GM23338 (cell line): ENCODE data around the gene TTLL8. TPM values are rescaled to one million over a fixed set of nuclear protein-coding genes. Genes with fewer than 3 reads are reported as not detected.

Experiments
- ATAC-seq: fragments of 200-7000 bp; cut with Tn5 transposase; 3 replicates; pipeline ENCODE4 v1.9.1; 2020
- DNase-seq: peaks from one replicate; pipeline ENCODE4 v3.0.0-alpha.2; 2015; ENCODE audit warnings: low spot score
- H2AFZ ChIP-seq: fragments of 200-600 bp; sonication (generic); 2 replicates; pipeline ENCODE4 v1.8.0; 2016; ENCODE audit warnings: antibody characterized with exemption, mild to moderate bottlenecking, moderate library complexity
- H3F3A ChIP-seq: fragments of 200-600 bp; sonication (generic); replicated peaks from 2 replicates; pipeline ENCODE4 v1.8.0; 2017; ENCODE audit warnings: antibody characterized with exemption, mixed run types, low read depth
- H3K27ac ChIP-seq: fragments of 200-600 bp; sonication (generic); 2 replicates; pipeline ENCODE4 v1.6.1; 2016; ENCODE audit warnings: low read depth
- H3K27me3 ChIP-seq: fragments of 200-600 bp; sonication (generic); 2 replicates; pipeline ENCODE4 v1.8.0; 2016; ENCODE audit warnings: mild to moderate bottlenecking, mixed run types, moderate library complexity; ENCODE audit not compliant: insufficient read depth
- H3K36me3 ChIP-seq: fragments of 200-600 bp; sonication (generic); 2 replicates; pipeline ENCODE4 v1.8.0; 2016; ENCODE audit warnings: mild to moderate bottlenecking; ENCODE audit not compliant: insufficient read depth
- H3K4me1 ChIP-seq: fragments of 200-600 bp; sonication (generic); 2 replicates; pipeline ENCODE4 v1.8.0; 2016; ENCODE audit warnings: mild to moderate bottlenecking, moderate library complexity; ENCODE audit not compliant: insufficient read depth
- H3K4me2 ChIP-seq: fragments of 200-600 bp; sonication (generic); 2 replicates; pipeline ENCODE4 v1.7.1; 2017; ENCODE audit warnings: mixed run types
- H3K4me3 ChIP-seq: fragments of 200-600 bp; sonication (generic); 2 replicates; pipeline ENCODE4 v1.6.1; 2016; ENCODE audit warnings: mixed run types
- H3K79me2 ChIP-seq: fragments of 200-600 bp; sonication (generic); replicated peaks from 2 replicates; pipeline ENCODE4 v1.8.0; 2017; ENCODE audit warnings: mild to moderate bottlenecking; ENCODE audit not compliant: insufficient read depth
- H3K9me2 ChIP-seq: fragments of 200-600 bp; sonication (generic); 2 replicates; pipeline ENCODE4 v1.8.0; 2017; ENCODE audit not compliant: insufficient read depth
- H4K20me1 ChIP-seq: fragments of 200-600 bp; sonication (generic); replicated peaks from 2 replicates; pipeline ENCODE4 v1.8.0; 2017; ENCODE audit warnings: mild to moderate bottlenecking; ENCODE audit not compliant: insufficient read depth
- H3K27ac Mint-ChIP-seq: 2 replicates; pipeline ENCODE4 v1.8.0; 2020; ENCODE audit warnings: inconsistent platforms, mild to moderate bottlenecking, moderate library complexity, mixed read lengths
- H3K27me3 Mint-ChIP-seq: 3 replicates; pipeline ENCODE4 v1.8.0; 2022; ENCODE audit warnings: low read depth, mild to moderate bottlenecking, moderate library complexity, mixed read lengths, inconsistent platforms; ENCODE audit not compliant: insufficient read depth, poor library complexity
- H3K36me3 Mint-ChIP-seq: 3 replicates; pipeline ENCODE4 v1.8.0; 2021; ENCODE audit warnings: low read depth, mild to moderate bottlenecking, inconsistent platforms, moderate library complexity, mixed read lengths
- H3K4me1 Mint-ChIP-seq: 3 replicates; pipeline ENCODE4 v1.8.0; 2020; ENCODE audit warnings: mild to moderate bottlenecking, inconsistent platforms, mixed read lengths
- H3K4me3 Mint-ChIP-seq: 3 replicates; pipeline ENCODE4 v1.8.0; 2021; ENCODE audit warnings: moderate library complexity, mild to moderate bottlenecking, inconsistent platforms, mixed read lengths
- H3K9me3 Mint-ChIP-seq: 3 replicates; pipeline ENCODE4 v1.8.0; 2020; ENCODE audit warnings: moderate library complexity, mild to moderate bottlenecking, inconsistent platforms, mixed read lengths
- CREB1 ChIP-seq: fragments of 250-450 bp; sonication (Bioruptor Pico); IDR thresholded peaks from 2 replicates; pipeline ENCODE4 v1.5.0; 2020; ENCODE audit warnings: low read depth, mild to moderate bottlenecking, moderate library complexity
- EZH2phosphoT487 ChIP-seq: fragments of 200-600 bp; sonication (generic); IDR thresholded peaks from one replicate; pipeline ENCODE4 v1.8.1; 2018; ENCODE audit warnings: antibody characterized with exemption; ENCODE audit not compliant: unreplicated experiment
- POLR2AphosphoS5 ChIP-seq: IDR thresholded peaks from 2 replicates; pipeline ENCODE4 v1.6.1; 2016; ENCODE audit warnings: antibody characterized with exemption, low read depth
- STAT1 ChIP-seq: IDR thresholded peaks from one replicate; pipeline ENCODE4 v1.6.1; 2016; ENCODE audit warnings: antibody characterized with exemption; ENCODE audit not compliant: unreplicated experiment
- ZNF114 ChIP-seq: fragments of 250-450 bp; sonication (Bioruptor Pico); IDR thresholded peaks from 2 replicates; pipeline ENCODE4 v1.5.0; 2020; ENCODE audit warnings: mild to moderate bottlenecking, moderate library complexity
- ZNF331 ChIP-seq: fragments of 250-450 bp; sonication (Bioruptor Pico); IDR thresholded peaks from 2 replicates; pipeline ENCODE4 v1.5.0; 2020; ENCODE audit warnings: low read depth, mild to moderate bottlenecking, moderate library complexity
- polyA plus RNA-seq: library from polyadenylated mRNA; unstranded; fragments of >200 nt; fragmentation: Nextera tagmentation; extraction: Ambion mirVana; gene quantifications from 2 replicates; pipeline ENCODE4 v1.2.1, GENCODE V29; 2016
- total RNA-seq: library from RNA; depleted of rRNA; stranded (reverse); fragments of >200 nt; shearing (Covaris generic); gene quantifications from 2 replicates; pipeline ENCODE4 v1.2.3, GENCODE V29; 2014
- TF ChIP-seq, protein P1 (sequence below), 2 experiments: fragments of 200-600 bp in 1 of 2; sonication (generic) in 1 of 2; conservative IDR thresholded peaks; 2 replicates each; pipeline versions ENCODE4 v1.5.1 to v1.6.1; 2016 to 2017; ENCODE audit warnings: antibody characterized with exemption in 2 of 2, low read depth in 2 of 2, mild to moderate bottlenecking in 2 of 2, moderate library complexity in 1 of 2
- TF ChIP-seq, protein P2 (sequence below): IDR thresholded peaks from one replicate; pipeline ENCODE4 v1.6.1; 2018; ENCODE audit warnings: antibody characterized with exemption; ENCODE audit not compliant: unreplicated experiment

TTLL8 gene
- total and polyA plus RNA-seq, 2 experiments from 2014 or later = not detected

DNA sequence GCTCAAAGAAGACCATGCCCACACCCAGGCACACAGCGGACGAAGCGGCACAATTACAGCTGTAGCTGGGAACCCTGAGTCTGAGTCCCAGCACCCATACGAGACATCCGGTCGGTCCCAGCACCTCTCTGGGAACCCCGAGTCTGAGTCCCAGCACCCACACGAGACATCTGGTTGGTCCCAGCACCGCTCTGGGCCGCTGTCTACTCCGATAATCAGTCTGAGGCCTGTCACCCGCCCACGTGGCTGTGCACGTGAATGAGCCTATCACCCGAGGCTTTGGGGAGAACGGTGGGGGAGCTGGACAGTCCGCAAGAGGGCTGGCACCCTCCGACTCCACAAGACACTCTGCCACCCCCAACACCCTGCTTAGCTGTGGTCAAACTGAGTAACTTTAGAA lies 6.2 kb downstream of the TTLL8 start (continued):
- TF ChIP-seq, protein P1, sequence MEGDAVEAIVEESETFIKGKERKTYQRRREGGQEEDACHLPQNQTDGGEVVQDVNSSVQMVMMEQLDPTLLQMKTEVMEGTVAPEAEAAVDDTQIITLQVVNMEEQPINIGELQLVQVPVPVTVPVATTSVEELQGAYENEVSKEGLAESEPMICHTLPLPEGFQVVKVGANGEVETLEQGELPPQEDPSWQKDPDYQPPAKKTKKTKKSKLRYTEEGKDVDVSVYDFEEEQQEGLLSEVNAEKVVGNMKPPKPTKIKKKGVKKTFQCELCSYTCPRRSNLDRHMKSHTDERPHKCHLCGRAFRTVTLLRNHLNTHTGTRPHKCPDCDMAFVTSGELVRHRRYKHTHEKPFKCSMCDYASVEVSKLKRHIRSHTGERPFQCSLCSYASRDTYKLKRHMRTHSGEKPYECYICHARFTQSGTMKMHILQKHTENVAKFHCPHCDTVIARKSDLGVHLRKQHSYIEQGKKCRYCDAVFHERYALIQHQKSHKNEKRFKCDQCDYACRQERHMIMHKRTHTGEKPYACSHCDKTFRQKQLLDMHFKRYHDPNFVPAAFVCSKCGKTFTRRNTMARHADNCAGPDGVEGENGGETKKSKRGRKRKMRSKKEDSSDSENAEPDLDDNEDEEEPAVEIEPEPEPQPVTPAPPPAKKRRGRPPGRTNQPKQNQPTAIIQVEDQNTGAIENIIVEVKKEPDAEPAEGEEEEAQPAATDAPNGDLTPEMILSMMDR (conservative IDR thresholded peaks at IDR 0.05; ENCODE audit: low read depth in 2 of 2) = no peak
- no peak for TF ChIP-seq ZNF331 (CRISPR knock-in tag)
- no peak for TF ChIP-seq POLR2AphosphoS5

DNA sequence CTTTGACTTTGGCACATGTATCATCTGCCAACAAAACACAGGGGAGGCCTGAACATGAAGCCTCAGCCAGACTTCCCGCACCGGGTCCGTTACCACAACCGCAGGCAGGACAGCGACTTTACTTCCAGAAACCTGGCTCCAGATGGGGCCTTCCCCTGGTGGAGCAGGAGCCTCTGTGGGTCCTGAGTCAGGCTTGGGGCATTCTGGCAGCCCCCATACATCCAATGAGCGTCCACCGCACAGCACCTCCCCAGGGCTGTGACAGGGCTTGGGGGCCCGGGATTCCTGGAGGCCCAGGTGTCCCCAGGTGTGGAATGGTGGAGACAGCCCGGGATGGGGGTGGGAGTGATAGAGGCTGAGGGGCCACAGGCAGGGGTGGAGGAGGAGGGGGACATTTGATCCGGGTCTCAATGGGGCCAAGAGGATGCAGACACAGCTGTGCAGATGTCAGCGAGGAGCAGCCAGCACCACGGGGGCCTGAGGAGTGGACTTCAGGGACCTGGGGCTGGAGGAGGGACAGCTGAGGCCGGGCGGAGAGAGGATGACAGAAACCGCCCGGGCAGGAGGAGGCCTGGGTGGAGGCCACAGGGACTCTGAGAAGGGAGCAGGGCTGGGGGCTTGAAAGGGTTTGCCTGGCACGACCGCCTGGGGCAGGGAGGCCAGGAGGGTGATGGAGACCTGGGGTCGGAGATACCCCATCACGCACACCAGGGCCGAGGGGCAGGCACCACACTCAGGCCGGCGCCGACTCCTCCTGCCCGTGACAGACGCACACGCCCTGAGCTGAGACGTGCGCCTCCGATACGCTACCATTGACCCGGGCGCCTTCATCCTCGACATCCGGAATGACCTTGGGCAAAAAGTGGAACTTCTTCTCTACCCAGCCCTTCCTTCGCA lies 8.6 kb downstream of the TTLL8 start:
- H3K4me1 Mint-ChIP-seq = no peaks in the 10 kb centered on the region
- DNase-seq (no peak), ATAC-seq (no peak)
- peaks cover 10% of the 10 kb centered on the region for H3K27me3 Mint-ChIP-seq
- H3K4me3 Mint-ChIP-seq = no peak overlapping the region
- Histone ChIP-seq H4K20me1 (no peaks in the 10 kb centered on the region), H3K4me2 (no peak overlapping the region), H3K36me3 (no peaks in the 10 kb centered on the region), H3K9me2 (no peaks in the 10 kb centered on the region), H2AFZ (no peak overlapping the region), H3K4me3 (no peak overlapping the region), H3K79me2 (no peaks in the 10 kb centered on the region), H3F3A (no peaks in the 10 kb centered on the region), H3K4me1 (no peaks in the 10 kb centered on the region), H3K27me3 (no peaks in the 10 kb centered on the region), H3K27ac (no peak overlapping the region)
- H3K36me3 Mint-ChIP-seq = no peaks in the 10 kb centered on the region
- no peak overlapping the region for H3K27ac Mint-ChIP-seq
- no peaks in the 10 kb centered on the region; the same call in 2 of the 3 replicates for H3K9me3 Mint-ChIP-seq
- TF ChIP-seq, protein P2, sequence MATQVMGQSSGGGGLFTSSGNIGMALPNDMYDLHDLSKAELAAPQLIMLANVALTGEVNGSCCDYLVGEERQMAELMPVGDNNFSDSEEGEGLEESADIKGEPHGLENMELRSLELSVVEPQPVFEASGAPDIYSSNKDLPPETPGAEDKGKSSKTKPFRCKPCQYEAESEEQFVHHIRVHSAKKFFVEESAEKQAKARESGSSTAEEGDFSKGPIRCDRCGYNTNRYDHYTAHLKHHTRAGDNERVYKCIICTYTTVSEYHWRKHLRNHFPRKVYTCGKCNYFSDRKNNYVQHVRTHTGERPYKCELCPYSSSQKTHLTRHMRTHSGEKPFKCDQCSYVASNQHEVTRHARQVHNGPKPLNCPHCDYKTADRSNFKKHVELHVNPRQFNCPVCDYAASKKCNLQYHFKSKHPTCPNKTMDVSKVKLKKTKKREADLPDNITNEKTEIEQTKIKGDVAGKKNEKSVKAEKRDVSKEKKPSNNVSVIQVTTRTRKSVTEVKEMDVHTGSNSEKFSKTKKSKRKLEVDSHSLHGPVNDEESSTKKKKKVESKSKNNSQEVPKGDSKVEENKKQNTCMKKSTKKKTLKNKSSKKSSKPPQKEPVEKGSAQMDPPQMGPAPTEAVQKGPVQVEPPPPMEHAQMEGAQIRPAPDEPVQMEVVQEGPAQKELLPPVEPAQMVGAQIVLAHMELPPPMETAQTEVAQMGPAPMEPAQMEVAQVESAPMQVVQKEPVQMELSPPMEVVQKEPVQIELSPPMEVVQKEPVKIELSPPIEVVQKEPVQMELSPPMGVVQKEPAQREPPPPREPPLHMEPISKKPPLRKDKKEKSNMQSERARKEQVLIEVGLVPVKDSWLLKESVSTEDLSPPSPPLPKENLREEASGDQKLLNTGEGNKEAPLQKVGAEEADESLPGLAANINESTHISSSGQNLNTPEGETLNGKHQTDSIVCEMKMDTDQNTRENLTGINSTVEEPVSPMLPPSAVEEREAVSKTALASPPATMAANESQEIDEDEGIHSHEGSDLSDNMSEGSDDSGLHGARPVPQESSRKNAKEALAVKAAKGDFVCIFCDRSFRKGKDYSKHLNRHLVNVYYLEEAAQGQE = no peak
- TF ChIP-seq EZH2phosphoT487 (no peak), STAT1 (no peak), ZNF114 (CRISPR knock-in tag) (no peak), ZNF331 (CRISPR knock-in tag) (no peak), CREB1 (CRISPR knock-in tag) (no peak)
